CD4-positive, alpha-beta T cell (primary cell): Measurements from ENCODE around the gene DPM1. TPM values are rescaled to one million over a fixed set of nuclear protein-coding genes. Genes with fewer than 3 reads are reported as not detected.

ENCODE experiments used
- ATAC-seq: fragments of 200-7000 bp; cut with Tn5 transposase; one replicate; pipeline ENCODE4 v1.10.0; 2022; ENCODE audit warnings: mild to moderate bottlenecking; ENCODE audit not compliant: poor library complexity
- CTCF ChIA-PET: fragments of 350-600 bp; sonication (Branson Sonifier 250); formaldehyde crosslinking; loops from one replicate; lab custom pipeline; 2021; ENCODE audit warnings: antibody characterized with exemption, inconsistent platforms; lab: Charles Lee
- POLR2A ChIA-PET: fragments of 350-600 bp; sonication (Branson Sonifier 250); formaldehyde crosslinking; loops from one replicate; lab custom pipeline; 2021; ENCODE audit warnings: antibody characterized with exemption, inconsistent platforms; lab: Charles Lee
- DNase-seq, 14 experiments: peaks; one replicate each; pipeline ENCODE4 v3.0.0-alpha.2; 2013 to 2020; ENCODE audit warnings: mixed read lengths in 2 of 14
- H3K27ac ChIP-seq, 2 donors: one replicate each; pipeline versions ENCODE4 v1.5.1 to v1.7.0; 2013; ENCODE audit warnings: low read length in 2 of 2, low read depth in 1 of 2, mild to moderate bottlenecking in 1 of 2
- H3K27me3 ChIP-seq, 2 experiments: 1 replicate in 1 of 2; 2 replicates in 1 of 2; pipeline versions ENCODE4 v1.6.1 to v1.7.0; 2013; ENCODE audit warnings: low read length in 2 of 2, control low read depth in 1 of 2, mild to moderate bottlenecking in 1 of 2, moderate library complexity in 1 of 2; ENCODE audit not compliant: insufficient read depth in 2 of 2, control insufficient read depth in 1 of 2
- H3K36me3 ChIP-seq: one replicate; pipeline ENCODE4 v1.6.1; 2013; ENCODE audit warnings: low read length, control low read depth; ENCODE audit not compliant: insufficient read depth
- H3K4me1 ChIP-seq: one replicate; pipeline ENCODE4 v1.6.1; 2013; ENCODE audit warnings: low read length, control low read depth; ENCODE audit not compliant: insufficient read depth
- H3K4me3 ChIP-seq: one replicate; pipeline ENCODE4 v1.5.1; 2013; ENCODE audit warnings: mild to moderate bottlenecking, low read length, moderate library complexity
- H3K9me3 ChIP-seq, 2 experiments: 1 replicate in 1 of 2; 2 replicates in 1 of 2; pipeline versions ENCODE4 v1.6.1 to v1.7.0; 2013; ENCODE audit warnings: low read length in 2 of 2, mild to moderate bottlenecking in 2 of 2, control low read depth in 1 of 2, moderate library complexity in 1 of 2; ENCODE audit not compliant: control insufficient read depth in 1 of 2, insufficient read depth in 1 of 2
- H3K27ac Mint-ChIP-seq: one replicate; pipeline ENCODE4 v1.8.0; 2020; ENCODE audit warnings: mixed read lengths
- H3K27me3 Mint-ChIP-seq: one replicate; pipeline ENCODE4 v1.8.0; 2021; ENCODE audit warnings: mixed read lengths
- H3K36me3 Mint-ChIP-seq: one replicate; pipeline ENCODE4 v1.8.0; 2021; ENCODE audit warnings: low read depth, mixed read lengths
- H3K4me1 Mint-ChIP-seq: one replicate; pipeline ENCODE4 v1.8.0; 2021; ENCODE audit warnings: low read depth, mixed read lengths
- H3K4me3 Mint-ChIP-seq: one replicate; pipeline ENCODE4 v1.8.0; 2020; ENCODE audit warnings: mild to moderate bottlenecking, mixed read lengths
- H3K9me3 Mint-ChIP-seq: one replicate; pipeline ENCODE4 v1.8.0; 2020; ENCODE audit warnings: mixed read lengths
- CTCF ChIP-seq: fragments of 200-600 bp; IDR thresholded peaks from one replicate; pipeline ENCODE4 v1.8.0; 2022; ENCODE audit warnings: antibody characterized with exemption, mild to moderate bottlenecking
- intact Hi-C, 2 experiments: fragments of 100-400 bp; cut with DNase I in 1 of 2; cut with micrococcal nuclease in 1 of 2; formaldehyde crosslinking; loops; one replicate each; pipeline versions ENCODE4 v1.15.1 to v1.9.0; 2023 to 2025; cut with DNase I, micrococcal nuclease
- total RNA-seq, 174 experiments: library from RNA in 2 of 174; stranded (reverse) in 2 of 174; gene quantifications; one replicate each; pipeline ENCODE4 v1.2.3 and lab custom pipeline; 2021 to 2026

DPM1 gene
- total RNA-seq, 2 experiments from 2014 or later = 44.5 to 46.5 TPM

DNA sequence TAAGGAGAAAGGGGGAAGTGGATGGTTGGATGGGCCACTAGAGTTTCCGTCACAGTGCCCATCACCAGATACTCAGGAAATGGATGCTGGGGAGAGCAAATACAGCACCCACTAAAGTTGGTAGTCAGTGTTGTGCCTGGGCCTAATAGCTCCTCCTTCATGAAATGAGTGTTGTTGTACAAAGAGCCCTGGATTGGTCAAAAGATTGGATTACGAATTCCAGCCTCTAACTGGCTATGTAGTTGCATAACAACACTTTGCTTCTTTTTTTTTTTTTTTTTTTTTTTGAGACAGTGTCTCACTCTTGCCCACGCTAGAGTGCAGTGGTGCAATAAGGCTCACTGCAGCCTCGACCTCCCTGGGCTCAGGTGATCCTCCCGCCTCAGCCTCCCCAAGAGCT is 37.2 kb upstream of the DPM1 start:
- no peaks in the 10 kb centered on the region for H3K4me1 ChIP-seq
- no peaks in the 10 kb centered on the region for H3K4me1 Mint-ChIP-seq
- H3K36me3 ChIP-seq = no peaks in the 10 kb centered on the region
- ATAC-seq = no peak
- H3K9me3 ChIP-seq = peaks cover 0 to 5% of the 10 kb centered on the region in 2 experiments
- H3K27me3 ChIP-seq = peaks cover 0 to 8% of the 10 kb centered on the region in 2 experiments
- no peaks in the 10 kb centered on the region for H3K36me3 Mint-ChIP-seq
- H3K27me3 Mint-ChIP-seq = peaks cover 30% of the 10 kb centered on the region
- H3K27ac ChIP-seq = no peak overlapping the region
- ChIA-PET POLR2A (no interaction called here), CTCF (no interaction called here)
- H3K9me3 Mint-ChIP-seq = no peaks in the 10 kb centered on the region
- intact Hi-C loops = no loop called here
- no peak for DNase-seq
- no peak overlapping the region for H3K4me3 ChIP-seq
- H3K4me3 Mint-ChIP-seq = no peak overlapping the region
- H3K27ac Mint-ChIP-seq = no peak overlapping the region
- no peak for TF ChIP-seq CTCF

GRCh38 chr20:50993876-50994275 is 35.5 kb upstream of the DPM1 start:
- H3K27ac ChIP-seq = no peak overlapping the region
- CTCF ChIA-PET = no interaction called here

DNA sequence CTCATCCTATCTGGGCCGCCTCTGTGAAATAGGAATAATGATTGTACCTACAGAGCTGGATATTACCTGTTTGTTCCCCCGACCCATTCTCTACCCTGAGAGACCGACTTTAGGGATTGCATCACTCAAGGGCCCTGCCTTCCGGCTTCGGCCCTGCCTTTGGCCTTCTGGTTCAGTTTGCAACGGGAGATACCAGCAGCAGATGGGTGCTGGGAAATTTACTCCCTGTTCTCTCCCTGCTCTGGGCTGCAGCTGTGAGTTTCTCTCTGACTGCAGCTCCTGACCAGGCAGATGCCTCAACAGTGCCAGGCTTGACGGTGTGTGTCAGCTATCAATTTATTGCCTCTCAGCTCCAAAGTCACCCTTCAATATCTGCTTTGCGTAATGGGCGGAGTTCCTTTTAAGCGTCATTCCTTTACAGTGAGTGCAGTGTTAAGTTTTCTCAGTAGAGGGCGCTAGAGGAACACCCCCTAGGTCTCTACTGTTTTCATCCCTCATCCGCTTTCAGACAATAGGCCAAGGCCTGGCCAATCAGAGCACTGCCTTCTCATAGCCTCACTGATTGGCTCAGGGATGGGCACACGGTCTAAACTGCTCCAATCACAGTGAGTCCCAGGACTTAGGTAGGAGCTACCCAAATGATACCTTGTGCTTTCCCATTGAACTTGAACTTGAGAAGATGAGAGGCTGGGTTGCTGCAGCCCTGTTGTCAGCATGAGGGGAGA is 34.6 kb upstream of the DPM1 start:
- peak in 5 of 14 experiments; percentile 6 to 67 (median 39) for DNase-seq
- ATAC-seq = peak; percentile 89
- TF ChIP-seq CTCF = no peak
- Histone ChIP-seq H3K4me3 (no peak overlapping the region), H3K27me3 (peaks cover 0 to 2% of the 10 kb centered on the region in 2 experiments), H3K27ac (no peak overlapping the region), H3K4me1 (no peaks in the 10 kb centered on the region), H3K36me3 (no peaks in the 10 kb centered on the region), H3K9me3 (peaks cover 0 to 5% of the 10 kb centered on the region in 2 experiments)
- ChIA-PET POLR2A (no interaction called here), CTCF (interaction anchor here (1.3 to 1.4 kb wide), 2 partner anchors 11 to 199 kb away, joined by 3 to 6 read pairs; partner anchors contain the start of gene BCAS4)
- Mint-ChIP-seq H3K4me1 (no peaks in the 10 kb centered on the region), H3K27ac (no peak overlapping the region), H3K9me3 (no peaks in the 10 kb centered on the region), H3K4me3 (no peak overlapping the region), H3K27me3 (peaks cover 16% of the 10 kb centered on the region), H3K36me3 (no peaks in the 10 kb centered on the region)
- intact Hi-C loops = no loop called here

More at GRCh38 chr20:50993876-50994275, 35.5 kb upstream of the DPM1 start:
- H3K4me1 ChIP-seq = no peaks in the 10 kb centered on the region
- Mint-ChIP-seq H3K4me1 (no peaks in the 10 kb centered on the region), H3K27me3 (peaks cover 16% of the 10 kb centered on the region), H3K27ac (no peak overlapping the region), H3K36me3 (no peaks in the 10 kb centered on the region), H3K9me3 (no peaks in the 10 kb centered on the region), H3K4me3 (no peak overlapping the region)
- H3K36me3 ChIP-seq = no peaks in the 10 kb centered on the region
- intact Hi-C loops = no loop called here
- H3K4me3 ChIP-seq = no peak overlapping the region
- ATAC-seq (no peak), DNase-seq (no peak)
- POLR2A ChIA-PET = no interaction called here
- H3K9me3 ChIP-seq = peaks cover 0 to 5% of the 10 kb centered on the region in 2 experiments
- peaks cover 0 to 4% of the 10 kb centered on the region in 2 experiments for H3K27me3 ChIP-seq
- TF ChIP-seq CTCF = no peak
